Fibroblast of lung (primary cell): ENCODE data around the gene CHST8. TPM values are rescaled to one million over a fixed set of nuclear protein-coding genes. Genes with fewer than 3 reads are reported as not detected.

Experiments
- DNase-seq, 2 donors: peaks; one replicate each; pipeline versions ENCODE4 v3.0.0 to v3.0.0-alpha.2; 2010; ENCODE audit warnings: low read depth in 2 of 2
- H2AFZ ChIP-seq: 2 replicates; pipeline ENCODE4 v1.5.1; 2012; ENCODE audit warnings: low read length, control low read depth, inconsistent platforms
- H3K27ac ChIP-seq: 2 replicates; pipeline ENCODE4 v1.5.1; 2011; ENCODE audit warnings: low read length, control low read depth; ENCODE audit not compliant: insufficient read depth
- H3K27me3 ChIP-seq: 2 replicates; pipeline ENCODE4 v1.5.1; 2011; ENCODE audit warnings: mild to moderate bottlenecking, low read length; ENCODE audit not compliant: control insufficient read depth, insufficient read depth
- H3K36me3 ChIP-seq: 2 replicates; pipeline ENCODE4 v1.5.1; 2011; ENCODE audit warnings: low read length; ENCODE audit not compliant: control insufficient read depth, insufficient read depth
- H3K4me1 ChIP-seq: 2 replicates; pipeline ENCODE4 v1.5.1; 2011; ENCODE audit warnings: low read length; ENCODE audit not compliant: control insufficient read depth, insufficient read depth; ENCODE audit errors: extremely low read depth
- H3K4me2 ChIP-seq: 2 replicates; pipeline ENCODE4 v1.5.1; 2011; ENCODE audit warnings: low read length, control low read depth; ENCODE audit not compliant: insufficient read depth; ENCODE audit errors: extremely low read depth
- H3K4me3 ChIP-seq, 4 experiments: fragments of 200-600 bp in 1 of 4; sonication (generic) in 1 of 4; replicated peaks in 1 of 4; 2 replicates each; pipeline ENCODE4 v1.5.1; 2011 to 2016; ENCODE audit warnings: low read length in 4 of 4, low read depth in 3 of 4, mild to moderate bottlenecking in 3 of 4, control low read depth in 2 of 4, inconsistent platforms in 1 of 4, mixed read lengths in 1 of 4; ENCODE audit not compliant: insufficient read depth in 1 of 4; ENCODE audit errors: control extremely low read depth in 1 of 4
- H3K79me2 ChIP-seq: 2 replicates; pipeline ENCODE4 v1.5.1; 2012; ENCODE audit warnings: mild to moderate bottlenecking, low read length, inconsistent platforms; ENCODE audit not compliant: control insufficient read depth, insufficient read depth
- H3K9ac ChIP-seq: 2 replicates; pipeline ENCODE4 v1.5.1; 2011; ENCODE audit warnings: mild to moderate bottlenecking, low read length, control low read depth; ENCODE audit not compliant: insufficient read depth
- H3K9me3 ChIP-seq: 2 replicates; pipeline ENCODE4 v1.5.1; 2012; ENCODE audit warnings: low read depth, low read length; ENCODE audit not compliant: control insufficient read depth, insufficient read depth
- H4K20me1 ChIP-seq: 2 replicates; pipeline ENCODE4 v1.5.1; 2011; ENCODE audit warnings: low read length; ENCODE audit not compliant: control insufficient read depth, insufficient read depth; ENCODE audit errors: extremely low read depth
- EZH2 ChIP-seq: IDR thresholded peaks from 2 replicates; pipeline ENCODE4 v1.5.1; 2012; ENCODE audit warnings: low read length, control low read depth, mild to moderate bottlenecking; ENCODE audit errors: missing control alignments
- polyA plus RNA-seq, 2 donors: library from polyadenylated mRNA; depleted of rRNA in 1 of 2; stranded (reverse) in 1 of 2; unstranded in 1 of 2; fragments of >200 nt; gene quantifications; 2 replicates each; pipeline ENCODE4 v1.2.1, GENCODE V29; 2011 to 2012; ENCODE audit warnings: missing spikeins in 1 of 2
- total RNA-seq: library from RNA; depleted of rRNA; stranded (reverse); fragments of >200 nt; gene quantifications from 2 replicates; pipeline ENCODE4 v1.2.1, GENCODE V29; 2014
- TF ChIP-seq, protein P1 (sequence below), 2 donors: IDR thresholded peaks in 1 of 2; conservative IDR thresholded peaks in 1 of 2; 1 replicate in 1 of 2; 2 replicates in 1 of 2; pipeline ENCODE4 v1.5.1; 2011 to 2012; ENCODE audit warnings: low read length in 2 of 2, control low read depth in 1 of 2, inconsistent platforms in 1 of 2, low read depth in 1 of 2, mild to moderate bottlenecking in 1 of 2

The CHST8 gene
- total and polyA plus RNA-seq, 2 donors (not counting 1 experiment from before 2014, with no cell fraction given): not detected

DNA sequence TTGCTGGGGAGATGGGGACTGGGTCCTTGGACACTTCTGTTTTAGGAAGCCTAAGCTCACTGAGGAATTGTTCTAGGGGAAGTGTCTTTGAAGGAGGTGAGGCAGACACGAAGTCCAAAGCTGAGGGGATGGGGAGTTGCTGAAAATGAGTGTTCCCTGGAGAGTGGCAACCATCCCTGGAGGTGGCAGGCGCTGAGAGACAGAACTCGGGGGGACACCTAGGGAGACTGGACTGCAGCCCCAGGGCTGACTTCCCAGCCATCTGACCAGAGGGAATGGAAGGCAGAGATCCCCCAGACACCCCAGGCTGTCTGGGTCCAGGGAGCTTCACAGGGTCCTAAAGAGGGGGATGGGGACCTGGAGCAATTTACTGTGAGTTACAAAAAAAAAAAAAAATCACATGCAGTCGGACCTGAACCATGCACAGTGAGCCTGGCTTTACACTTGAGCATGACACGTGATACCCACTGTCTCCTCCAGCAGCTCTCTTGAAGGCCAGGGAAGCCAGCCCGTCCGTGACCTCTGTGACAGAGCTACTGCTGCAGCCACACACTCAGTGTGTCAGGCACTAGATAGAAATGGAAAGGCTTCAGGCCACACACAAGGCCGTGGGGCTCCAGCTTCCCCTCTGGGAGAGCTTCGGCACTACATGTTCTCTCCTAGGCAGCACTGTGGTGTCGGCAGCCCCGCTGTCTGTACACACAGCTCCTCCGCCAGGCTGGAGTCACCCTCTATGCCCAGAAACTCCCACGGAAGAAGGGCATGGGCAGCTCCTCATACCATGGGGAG lies 97.8 kb downstream of the CHST8 start:
- H3K4me3 ChIP-seq: no peak overlapping the region
- no peak overlapping the region for H3K4me2 ChIP-seq
- no peaks in the 10 kb centered on the region for H4K20me1 ChIP-seq
- TF ChIP-seq EZH2: no peak
- TF ChIP-seq, protein P1, sequence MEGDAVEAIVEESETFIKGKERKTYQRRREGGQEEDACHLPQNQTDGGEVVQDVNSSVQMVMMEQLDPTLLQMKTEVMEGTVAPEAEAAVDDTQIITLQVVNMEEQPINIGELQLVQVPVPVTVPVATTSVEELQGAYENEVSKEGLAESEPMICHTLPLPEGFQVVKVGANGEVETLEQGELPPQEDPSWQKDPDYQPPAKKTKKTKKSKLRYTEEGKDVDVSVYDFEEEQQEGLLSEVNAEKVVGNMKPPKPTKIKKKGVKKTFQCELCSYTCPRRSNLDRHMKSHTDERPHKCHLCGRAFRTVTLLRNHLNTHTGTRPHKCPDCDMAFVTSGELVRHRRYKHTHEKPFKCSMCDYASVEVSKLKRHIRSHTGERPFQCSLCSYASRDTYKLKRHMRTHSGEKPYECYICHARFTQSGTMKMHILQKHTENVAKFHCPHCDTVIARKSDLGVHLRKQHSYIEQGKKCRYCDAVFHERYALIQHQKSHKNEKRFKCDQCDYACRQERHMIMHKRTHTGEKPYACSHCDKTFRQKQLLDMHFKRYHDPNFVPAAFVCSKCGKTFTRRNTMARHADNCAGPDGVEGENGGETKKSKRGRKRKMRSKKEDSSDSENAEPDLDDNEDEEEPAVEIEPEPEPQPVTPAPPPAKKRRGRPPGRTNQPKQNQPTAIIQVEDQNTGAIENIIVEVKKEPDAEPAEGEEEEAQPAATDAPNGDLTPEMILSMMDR (conservative IDR thresholded peaks at IDR 0.05 in 1 of 2, IDR thresholded peaks at IDR 0.05 in 1 of 2; ENCODE audit: low read depth in 1 of 2, low read length in 2 of 2): no peak
- no peak overlapping the region for H3K27ac ChIP-seq
- no peaks in the 10 kb centered on the region for H3K79me2 ChIP-seq
- H3K9ac ChIP-seq: no peak overlapping the region
- H3K36me3 ChIP-seq: no peaks in the 10 kb centered on the region
- H3K9me3 ChIP-seq: no peaks in the 10 kb centered on the region
- H3K4me1 ChIP-seq: no peaks in the 10 kb centered on the region
- H2AFZ ChIP-seq: no peak overlapping the region
- no peak for DNase-seq
- H3K27me3 ChIP-seq: no peaks in the 10 kb centered on the region

DNA sequence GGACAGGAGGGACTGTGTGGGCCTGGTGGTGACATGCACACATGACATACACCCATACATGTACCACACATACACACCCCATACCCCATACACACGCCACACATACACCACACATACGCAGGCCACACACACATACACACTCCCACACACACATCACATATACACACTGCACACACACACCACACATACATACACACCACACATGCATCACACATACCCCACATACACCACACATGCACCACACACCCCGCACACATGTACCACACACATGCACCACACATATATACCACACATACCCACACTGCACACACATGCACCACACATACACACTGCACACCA lies 98.4 kb downstream of the CHST8 start:
- H3K9ac ChIP-seq: no peak overlapping the region
- no peak overlapping the region for H3K4me3 ChIP-seq
- no peaks in the 10 kb centered on the region for H3K4me1 ChIP-seq
- no peaks in the 10 kb centered on the region for H3K79me2 ChIP-seq
- no peaks in the 10 kb centered on the region for H3K9me3 ChIP-seq
- TF ChIP-seq, protein P1 (conservative IDR thresholded peaks at IDR 0.05 in 1 of 2, IDR thresholded peaks at IDR 0.05 in 1 of 2; ENCODE audit: low read depth in 1 of 2, low read length in 2 of 2): no peak
- TF ChIP-seq EZH2: no peak
- no peaks in the 10 kb centered on the region for H4K20me1 ChIP-seq
- H3K27ac ChIP-seq: no peak overlapping the region
- no peaks in the 10 kb centered on the region for H3K36me3 ChIP-seq
- H3K27me3 ChIP-seq: no peaks in the 10 kb centered on the region
- no peak for DNase-seq
- no peak overlapping the region for H3K4me2 ChIP-seq
- H2AFZ ChIP-seq: no peak overlapping the region

DNA sequence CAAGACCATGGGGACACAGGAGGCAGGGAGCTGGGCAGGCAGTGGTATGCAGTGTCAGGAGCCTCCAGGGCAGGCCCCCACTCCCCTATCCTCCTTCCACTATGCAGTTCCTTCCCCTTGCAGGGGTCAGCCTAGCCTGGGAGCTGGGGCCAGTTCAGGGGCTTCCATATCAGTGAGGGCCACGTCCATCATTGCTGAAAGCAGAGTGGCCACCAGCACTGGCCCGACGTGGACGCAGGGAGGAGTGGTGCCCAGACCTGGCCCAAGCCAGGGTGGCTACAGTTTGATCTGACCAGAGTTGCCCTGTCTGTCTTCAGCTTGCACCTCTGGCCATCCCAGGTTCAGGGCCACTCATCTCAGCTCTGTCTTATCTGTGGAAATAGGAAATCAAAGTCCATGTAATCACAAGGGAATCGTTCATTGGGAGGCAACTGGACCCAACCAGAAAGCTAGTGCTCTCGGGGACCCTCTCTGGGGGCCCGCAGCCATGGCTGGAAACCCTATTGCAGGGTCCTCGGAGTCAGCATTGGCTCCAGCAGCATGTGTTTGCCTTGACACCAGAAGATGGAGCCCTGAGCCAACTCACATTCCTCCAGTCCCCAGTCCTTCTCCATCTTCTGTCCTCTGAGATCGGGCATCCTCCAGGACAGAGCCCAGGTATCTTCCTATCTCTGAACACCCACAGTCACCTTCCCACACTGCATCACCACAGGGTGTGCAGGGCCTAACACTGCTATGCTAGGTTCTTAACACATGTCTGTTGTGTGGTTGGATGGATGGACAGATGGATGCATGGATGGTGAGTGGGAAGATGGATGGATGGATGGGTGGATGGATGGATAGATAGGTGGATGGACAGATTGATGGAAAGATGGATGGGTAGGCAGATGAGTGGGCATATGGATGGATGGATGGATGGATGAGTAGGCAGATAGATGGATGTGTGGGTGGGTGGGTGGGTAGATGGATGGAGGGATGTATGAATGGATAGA lies 99.2 kb downstream of the CHST8 start:
- Histone ChIP-seq H3K4me2 (no peak overlapping the region), H3K4me3 (no peak overlapping the region), H3K27me3 (no peaks in the 10 kb centered on the region), H3K9me3 (no peaks in the 10 kb centered on the region), H3K79me2 (no peaks in the 10 kb centered on the region), H3K36me3 (no peaks in the 10 kb centered on the region), H3K27ac (no peak overlapping the region), H3K9ac (no peak overlapping the region), H4K20me1 (no peaks in the 10 kb centered on the region), H3K4me1 (no peaks in the 10 kb centered on the region), H2AFZ (no peak overlapping the region)
- DNase-seq: no peak
- TF ChIP-seq EZH2: no peak
- TF ChIP-seq, protein P1 (conservative IDR thresholded peaks at IDR 0.05 in 1 of 2, IDR thresholded peaks at IDR 0.05 in 1 of 2; ENCODE audit: low read depth in 1 of 2, low read length in 2 of 2): no peak
